Subcutaneous abdominal adipose tissue (tissue), 5 donors: ENCODE results near the gene MRPS6.

Experiments
- H3K27ac ChIP-seq: one replicate; pipeline ENCODE4 v1.7.0; 2013; ENCODE audit warnings: low read depth, mild to moderate bottlenecking, inconsistent platforms, low read length, moderate library complexity
- H3K27me3 ChIP-seq, 5 donors: one replicate each; pipeline ENCODE4 v1.7.0; 2013; ENCODE audit warnings: low read length in 5 of 5, inconsistent platforms in 1 of 5; ENCODE audit not compliant: control insufficient read depth in 5 of 5, insufficient read depth in 4 of 5
- H3K36me3 ChIP-seq, 5 donors: one replicate each; pipeline ENCODE4 v1.7.0; 2013; ENCODE audit warnings: low read length in 5 of 5; ENCODE audit not compliant: control insufficient read depth in 5 of 5, insufficient read depth in 5 of 5
- H3K4me1 ChIP-seq, 5 donors: one replicate each; pipeline ENCODE4 v1.7.0; 2013; ENCODE audit warnings: low read length in 5 of 5, mild to moderate bottlenecking in 3 of 5, moderate library complexity in 1 of 5; ENCODE audit not compliant: control insufficient read depth in 5 of 5, insufficient read depth in 5 of 5
- H3K4me3 ChIP-seq, 5 donors: one replicate each; pipeline ENCODE4 v1.7.0; 2013; ENCODE audit warnings: low read length in 5 of 5, low read depth in 1 of 5
- H3K9ac ChIP-seq, 5 donors: one replicate each; pipeline ENCODE4 v1.7.0; 2013; ENCODE audit warnings: low read length in 5 of 5, mild to moderate bottlenecking in 4 of 5, moderate library complexity in 3 of 5
- H3K9me3 ChIP-seq, 5 donors: one replicate each; pipeline ENCODE4 v1.7.0; 2013; ENCODE audit warnings: low read length in 5 of 5; ENCODE audit not compliant: control insufficient read depth in 5 of 5
- donor health status: healthy.
- donor health status: healthy.
- donor health status: healthy.
- donor health status: healthy.
- donor health status: healthy.

The MRPS6 gene

DNA sequence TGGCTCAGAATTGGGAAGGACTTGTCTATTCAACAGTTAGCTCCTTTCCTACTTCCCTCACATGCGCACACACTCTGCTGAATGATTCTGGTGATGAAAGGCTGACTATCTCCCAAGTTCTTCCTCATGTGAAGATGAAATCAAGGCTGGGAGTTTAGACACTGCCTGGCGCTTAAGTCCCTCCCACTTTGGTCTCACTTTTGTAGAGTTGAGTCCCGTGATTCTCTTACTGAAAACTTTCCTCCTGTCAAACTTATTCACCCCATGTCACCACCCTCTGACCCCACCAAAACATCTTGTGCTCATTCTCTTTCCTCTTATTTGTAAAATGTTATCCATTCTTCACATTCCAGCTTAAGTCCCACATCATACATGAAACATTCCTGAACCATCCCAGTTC lies 8.4 kb upstream of the MRPS6 start:
- Histone ChIP-seq H3K9ac (no peak overlapping the region), H3K27ac (no peak overlapping the region), H3K27me3 (no peaks in the 10 kb centered on the region), H3K9me3 (peaks cover 0 to 2% (median 0%) of the 10 kb centered on the region in 5 donors), H3K4me3 (no peak overlapping the region), H3K4me1 (no peaks in the 10 kb centered on the region), H3K36me3 (no peaks in the 10 kb centered on the region)

DNA sequence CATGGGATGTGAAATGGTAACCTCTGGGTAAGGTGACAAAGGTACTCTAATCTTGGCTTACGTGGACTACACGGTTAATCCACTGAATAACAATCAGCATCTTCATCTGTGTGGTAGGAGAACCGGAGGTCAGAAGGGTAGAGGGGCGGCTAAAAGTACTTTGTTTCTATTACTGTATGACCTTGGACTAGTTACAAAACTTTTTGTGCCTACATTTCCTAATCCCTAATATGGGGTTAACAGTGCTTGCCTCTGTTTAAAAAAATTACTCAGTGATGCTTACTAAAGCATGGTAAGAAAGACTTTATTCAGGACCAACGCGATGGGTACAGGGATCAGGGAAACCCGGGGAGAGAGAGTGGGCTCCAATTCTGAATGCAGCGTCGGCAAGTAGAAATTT lies 1.7 kb upstream of the MRPS6 start:
- H3K27ac ChIP-seq = peak overlapping the region; percentile 86
- H3K4me1 ChIP-seq = peaks cover 0 to 33% (median 31%) of the 10 kb centered on the region in 5 donors
- no peaks in the 10 kb centered on the region for H3K36me3 ChIP-seq
- no peak overlapping the region for H3K4me3 ChIP-seq
- no peaks in the 10 kb centered on the region for H3K27me3 ChIP-seq
- no peak overlapping the region for H3K9ac ChIP-seq
- no peaks in the 10 kb centered on the region for H3K9me3 ChIP-seq

DNA sequence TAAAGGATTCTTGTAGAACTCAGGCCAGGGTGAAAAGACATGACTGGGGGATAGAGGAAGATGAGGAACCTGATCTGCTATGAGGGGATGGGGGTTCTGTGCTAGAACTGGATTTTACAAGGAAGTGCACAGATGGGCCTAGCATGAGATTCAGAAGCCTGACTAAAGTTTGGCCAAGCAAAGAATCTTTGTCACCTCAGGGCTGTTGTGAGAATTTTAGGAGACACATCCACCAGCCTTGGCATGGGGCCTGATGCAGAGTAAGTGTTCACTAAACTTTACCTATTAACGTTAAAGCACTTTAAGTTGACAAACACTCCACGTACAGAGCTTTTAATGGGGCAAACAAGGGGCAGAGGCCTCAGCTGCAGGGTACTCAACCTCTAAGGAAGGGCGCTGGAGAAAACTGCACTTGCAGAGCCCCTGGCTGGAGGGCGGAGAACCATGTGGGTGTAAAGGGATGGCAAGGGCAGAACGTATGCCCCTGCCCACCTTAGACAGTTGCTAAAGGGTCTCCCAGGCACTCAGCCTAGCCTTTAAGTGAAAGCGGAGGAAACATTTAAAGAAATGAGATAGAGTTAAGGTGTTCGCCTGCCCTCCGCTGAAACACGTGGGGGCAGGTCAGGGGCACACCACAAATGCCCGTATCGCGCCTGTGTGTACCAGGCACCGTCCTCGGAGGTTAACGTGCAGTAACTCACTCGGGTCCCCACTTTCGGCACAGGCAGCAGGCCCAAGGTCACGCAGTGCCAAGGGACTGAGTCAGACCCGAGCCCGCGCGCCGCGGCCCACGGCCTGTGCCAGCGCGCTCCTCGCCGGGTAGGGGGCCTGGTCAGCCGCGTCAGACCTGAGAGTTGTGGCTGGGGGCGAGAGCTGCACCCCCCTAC lies 990 bp upstream of the MRPS6 start:
- no peaks in the 10 kb centered on the region for H3K9me3 ChIP-seq

DNA sequence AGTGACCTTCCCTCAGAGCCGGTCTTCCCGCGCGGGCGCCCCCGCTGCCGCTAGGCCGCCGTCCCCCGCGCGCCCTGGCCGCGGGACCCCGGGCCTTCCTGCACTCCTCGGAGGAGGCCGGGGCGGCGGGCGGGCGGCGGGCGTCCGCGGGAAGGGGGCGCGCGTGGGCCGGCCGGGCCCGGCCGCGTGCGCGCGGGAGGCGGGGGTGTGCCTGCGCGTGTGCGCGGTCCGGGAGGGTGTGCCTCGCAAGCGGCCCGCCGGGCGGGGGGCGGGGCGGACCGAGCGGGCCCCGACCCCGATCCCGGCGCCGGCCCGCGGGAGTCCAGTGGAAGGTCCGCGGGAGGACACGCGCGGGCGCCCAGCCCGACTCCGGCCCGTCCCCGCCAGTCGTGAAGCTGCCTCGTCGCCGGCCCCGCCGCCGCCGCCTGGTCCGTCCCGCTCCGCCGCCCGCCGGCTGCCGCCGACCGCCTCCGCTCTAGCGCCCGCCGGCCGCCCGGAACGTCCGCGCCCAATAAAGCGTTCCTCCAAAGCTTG lies 438 bp downstream of the MRPS6 start:
- Histone ChIP-seq H3K4me1 (peaks cover 0 to 50% (median 42%) of the 10 kb centered on the region in 5 donors), H3K9ac (peak overlapping the region in 4 of 5 donors; percentile 70 to 86 (median 81)), H3K27ac (peak overlapping the region; percentile 77), H3K36me3 (no peaks in the 10 kb centered on the region), H3K9me3 (no peaks in the 10 kb centered on the region), H3K4me3 (peak overlapping the region; percentile 77 to 93 (median 86)), H3K27me3 (no peaks in the 10 kb centered on the region)

More for the DNA sequence above, 990 bp upstream of the MRPS6 start:
- H3K4me1 ChIP-seq = peaks cover 0 to 39% (median 37%) of the 10 kb centered on the region in 5 donors
- H3K36me3 ChIP-seq = no peaks in the 10 kb centered on the region
- H3K9ac ChIP-seq = peak overlapping the region in 4 of 5 donors; percentile 11 to 68 (median 56)
- H3K27me3 ChIP-seq = no peaks in the 10 kb centered on the region
- peak overlapping the region; percentile 31 to 82 (median 70) for H3K4me3 ChIP-seq
- peak overlapping the region; percentile 86 for H3K27ac ChIP-seq

DNA sequence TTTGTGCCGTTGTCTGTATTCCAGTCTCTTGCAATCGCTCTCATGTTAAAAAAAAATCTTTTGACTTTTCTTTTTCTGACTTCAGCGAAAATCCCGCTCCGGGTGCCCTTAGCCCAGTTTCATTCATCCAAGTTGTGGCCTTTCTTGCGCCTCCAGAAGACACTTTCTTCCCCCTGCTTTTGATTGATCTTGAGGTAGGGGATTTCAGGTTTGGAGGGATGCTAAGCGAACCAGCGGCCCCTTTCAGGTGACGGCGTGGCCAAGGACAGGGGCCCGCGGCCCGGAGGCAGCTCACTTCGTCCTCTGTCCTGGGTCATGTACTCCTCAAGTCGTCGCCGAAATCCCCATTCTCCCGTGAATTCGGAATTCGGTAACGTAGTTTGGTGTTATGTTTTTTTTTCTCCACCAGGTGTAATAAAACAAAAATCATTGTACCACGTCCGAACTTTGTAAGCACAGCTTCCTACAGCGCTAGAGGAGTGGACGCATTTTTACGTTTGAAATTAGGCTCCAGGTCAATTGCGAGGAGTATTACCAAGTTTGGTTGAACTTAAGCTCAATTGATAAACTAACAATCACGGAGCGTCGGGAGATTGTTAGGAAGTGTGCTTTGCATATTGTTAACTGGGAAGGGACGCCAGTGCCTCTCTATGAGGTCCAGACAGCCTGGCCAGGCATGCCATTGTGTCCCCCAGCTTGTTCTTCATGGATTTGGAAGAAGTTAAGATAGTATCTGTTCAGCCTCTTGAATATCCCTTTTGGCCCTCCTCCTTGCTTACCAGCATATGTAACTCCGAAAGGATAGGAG lies 1.1 kb downstream of the MRPS6 start:
- peak overlapping the region; percentile 77 for H3K27ac ChIP-seq
- H3K36me3 ChIP-seq = no peaks in the 10 kb centered on the region
- peaks cover 0 to 55% (median 47%) of the 10 kb centered on the region in 5 donors for H3K4me1 ChIP-seq
- no peaks in the 10 kb centered on the region for H3K27me3 ChIP-seq
- H3K4me3 ChIP-seq = peak overlapping the region; percentile 76 to 88 (median 82)
- no peaks in the 10 kb centered on the region for H3K9me3 ChIP-seq
- peak overlapping the region; percentile 43 to 86 (median 72) for H3K9ac ChIP-seq

DNA sequence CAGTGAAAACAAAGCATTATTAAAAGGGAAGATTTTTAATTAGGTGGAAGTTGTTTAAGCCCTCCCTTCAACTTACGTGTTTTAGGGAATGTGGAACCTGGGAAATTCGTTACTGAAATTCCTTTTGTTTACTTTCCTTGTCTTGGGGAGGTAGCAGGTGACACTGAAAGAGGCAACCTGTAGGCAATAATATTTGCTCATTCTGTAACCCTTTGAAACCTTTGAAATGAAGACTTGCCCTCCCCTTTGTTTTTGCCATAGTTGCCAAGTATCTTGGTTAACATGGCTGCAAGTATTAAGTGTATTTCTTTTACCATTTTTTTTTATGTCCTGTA lies 1.7 kb downstream of the MRPS6 start:
- Histone ChIP-seq H3K27ac (peak overlapping the region; percentile 77), H3K9ac (peak overlapping the region; percentile 16 to 86 (median 72)), H3K27me3 (no peaks in the 10 kb centered on the region), H3K4me3 (peak overlapping the region; percentile 76 to 88 (median 82)), H3K9me3 (no peaks in the 10 kb centered on the region), H3K36me3 (no peaks in the 10 kb centered on the region), H3K4me1 (peaks cover 0 to 60% (median 53%) of the 10 kb centered on the region in 5 donors)

DNA sequence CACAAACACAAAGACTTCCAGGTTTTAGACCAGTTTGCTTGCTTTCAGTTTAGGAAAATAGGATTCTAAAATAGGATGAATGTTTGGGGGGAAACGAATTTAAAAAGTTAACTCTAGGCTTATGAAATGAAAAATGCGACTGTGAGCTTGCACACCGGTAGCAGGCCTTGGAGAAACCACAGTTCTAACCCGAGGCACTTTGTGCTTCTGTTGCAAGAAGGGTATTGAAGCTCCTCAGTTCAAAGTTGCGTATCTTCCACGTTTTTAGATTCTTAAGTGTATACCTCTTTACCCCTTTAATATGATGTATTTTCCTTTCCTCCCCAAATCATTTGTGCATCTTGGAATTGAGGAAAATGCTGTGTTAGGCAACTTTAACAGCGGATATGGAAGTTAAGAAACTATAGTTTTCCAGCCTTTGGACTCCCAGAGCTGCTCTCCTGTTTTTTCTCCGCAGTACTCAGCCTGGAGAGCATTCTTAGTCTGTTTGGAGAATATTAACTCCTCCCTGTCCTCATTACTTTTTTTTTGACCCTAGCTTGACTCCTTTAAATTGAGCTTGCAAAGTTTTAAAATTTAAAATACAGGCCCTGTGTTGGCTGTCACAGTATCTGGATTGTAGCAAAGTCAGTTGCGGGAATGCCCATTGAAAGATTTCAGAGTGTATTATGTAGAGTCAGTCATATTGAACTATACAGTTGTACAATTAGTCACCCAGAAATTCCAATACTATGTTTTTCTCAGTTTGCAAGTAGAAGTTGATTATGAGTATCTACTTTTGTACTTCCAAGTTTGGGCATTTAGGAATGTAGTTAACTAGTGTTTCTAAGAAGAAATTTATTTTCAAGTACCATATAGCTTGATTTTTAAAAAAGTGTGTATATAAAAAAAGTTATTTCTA lies 2.6 kb downstream of the MRPS6 start:
- peak overlapping the region; percentile 77 for H3K27ac ChIP-seq
- H3K9me3 ChIP-seq = no peaks in the 10 kb centered on the region
- H3K36me3 ChIP-seq = no peaks in the 10 kb centered on the region
- H3K4me3 ChIP-seq = peak overlapping the region; percentile 76 to 88 (median 82)
- H3K27me3 ChIP-seq = no peaks in the 10 kb centered on the region
- peaks cover 0 to 62% (median 60%) of the 10 kb centered on the region in 5 donors for H3K4me1 ChIP-seq
- peak overlapping the region in 3 of 5 donors; percentile 2 to 54 (median 34) for H3K9ac ChIP-seq

DNA sequence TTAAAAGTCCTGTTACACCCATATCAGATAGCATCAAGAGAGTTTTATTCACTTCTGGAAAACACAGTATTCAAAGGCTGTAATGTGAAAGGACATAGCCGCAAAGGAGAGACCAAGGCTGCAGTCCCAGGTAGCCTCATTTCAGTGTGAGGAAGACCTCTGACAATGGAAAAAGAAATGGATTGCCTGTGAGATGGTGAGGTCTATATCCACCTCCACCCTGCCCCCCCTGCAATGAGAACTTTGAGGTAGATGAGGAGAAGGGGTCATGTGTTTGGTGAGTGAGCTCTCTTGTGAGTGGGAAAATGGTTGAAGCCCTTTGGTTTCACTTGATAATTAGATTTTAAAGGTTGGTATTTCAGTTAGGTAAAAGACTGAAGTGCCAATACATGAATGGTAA lies 3.5 kb downstream of the MRPS6 start:
- H3K9ac ChIP-seq = peak overlapping the region in 1 of 5 donors; percentile 13
- peaks cover 0 to 4% (median 0%) of the 10 kb centered on the region in 5 donors for H3K36me3 ChIP-seq
- H3K27me3 ChIP-seq = no peaks in the 10 kb centered on the region
- peak overlapping the region; percentile 77 for H3K27ac ChIP-seq
- peak overlapping the region in 3 of 5 donors; percentile 2 to 14 (median 9) for H3K4me3 ChIP-seq
- no peaks in the 10 kb centered on the region for H3K9me3 ChIP-seq
- H3K4me1 ChIP-seq = peaks cover 0 to 66% (median 60%) of the 10 kb centered on the region in 5 donors

DNA sequence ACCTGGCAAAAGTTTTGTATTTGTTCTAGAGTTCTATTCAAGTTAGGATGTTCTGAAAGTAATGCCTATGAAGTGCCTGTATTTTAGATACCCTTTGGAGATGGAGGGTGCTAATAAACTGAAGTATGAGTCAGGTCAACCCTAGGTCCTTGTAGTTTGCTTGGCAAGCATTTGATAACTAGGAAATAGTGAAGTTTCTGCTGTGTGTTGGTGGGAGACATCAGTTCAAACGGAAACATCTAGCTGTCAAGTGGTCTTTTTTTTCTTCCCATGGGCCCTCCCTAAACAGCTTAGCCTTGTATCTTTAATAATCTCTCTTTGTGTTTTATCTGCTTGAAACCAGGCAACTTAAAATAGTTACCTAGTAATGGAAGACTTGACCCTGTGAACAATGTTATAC lies 4.5 kb downstream of the MRPS6 start:
- Histone ChIP-seq H3K27ac (peak overlapping the region; percentile 39), H3K9ac (no peak overlapping the region), H3K4me1 (peaks cover 0 to 68% (median 54%) of the 10 kb centered on the region in 5 donors), H3K9me3 (no peaks in the 10 kb centered on the region), H3K4me3 (peak overlapping the region in 1 of 5 donors; percentile 18), H3K27me3 (no peaks in the 10 kb centered on the region), H3K36me3 (peaks cover 0 to 4% (median 0%) of the 10 kb centered on the region in 5 donors)
